HEK293 (cell line): ENCODE measurements around the gene SLITRK5.

ENCODE experiments used
- ZNF350 ChIP-seq: fragments of 450-650 bp; formaldehyde crosslinking; IDR thresholded peaks from 2 replicates; pipeline ENCODE4 v1.5.0; 2017; ENCODE audit warnings: missing biosample characterization, mild to moderate bottlenecking, missing genetic modification characterization
- ZNF549 ChIP-seq: fragments of 450-650 bp; IDR thresholded peaks from 2 replicates; pipeline ENCODE4 v1.5.1; 2018; ENCODE audit warnings: missing biosample characterization, missing genetic modification characterization, mild to moderate bottlenecking, inconsistent platforms, moderate library complexity
- TF ChIP-seq, protein P1 (sequence below): fragments of 450-650 bp; formaldehyde crosslinking; IDR thresholded peaks from 2 replicates; pipeline ENCODE4 v1.5.1; 2016; ENCODE audit warnings: missing biosample characterization, missing genetic modification characterization

- TF ChIP-seq ZNF549 (no peak), ZNF350 (tag by site-specific recombination) (no peak)
- TF ChIP-seq, protein P1, sequence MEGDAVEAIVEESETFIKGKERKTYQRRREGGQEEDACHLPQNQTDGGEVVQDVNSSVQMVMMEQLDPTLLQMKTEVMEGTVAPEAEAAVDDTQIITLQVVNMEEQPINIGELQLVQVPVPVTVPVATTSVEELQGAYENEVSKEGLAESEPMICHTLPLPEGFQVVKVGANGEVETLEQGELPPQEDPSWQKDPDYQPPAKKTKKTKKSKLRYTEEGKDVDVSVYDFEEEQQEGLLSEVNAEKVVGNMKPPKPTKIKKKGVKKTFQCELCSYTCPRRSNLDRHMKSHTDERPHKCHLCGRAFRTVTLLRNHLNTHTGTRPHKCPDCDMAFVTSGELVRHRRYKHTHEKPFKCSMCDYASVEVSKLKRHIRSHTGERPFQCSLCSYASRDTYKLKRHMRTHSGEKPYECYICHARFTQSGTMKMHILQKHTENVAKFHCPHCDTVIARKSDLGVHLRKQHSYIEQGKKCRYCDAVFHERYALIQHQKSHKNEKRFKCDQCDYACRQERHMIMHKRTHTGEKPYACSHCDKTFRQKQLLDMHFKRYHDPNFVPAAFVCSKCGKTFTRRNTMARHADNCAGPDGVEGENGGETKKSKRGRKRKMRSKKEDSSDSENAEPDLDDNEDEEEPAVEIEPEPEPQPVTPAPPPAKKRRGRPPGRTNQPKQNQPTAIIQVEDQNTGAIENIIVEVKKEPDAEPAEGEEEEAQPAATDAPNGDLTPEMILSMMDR (tag by site-specific recombination), result no peak
These were observed 5.9 kb downstream of the SLITRK5 start for GRCh38 chr13:87677043-87677495.
